HCT116 (cell line): ENCODE results near the gene LIMA1. TPM values are rescaled to one million over a fixed set of nuclear protein-coding genes. Genes with fewer than 3 reads are reported as not detected.

ENCODE experiments used
- ATAC-seq: fragments of 200-7000 bp; cut with Tn5 transposase; 2 replicates; pipeline ENCODE4 v1.9.1; 2020; ENCODE audit warnings: mild to moderate bottlenecking, moderate library complexity
- BruUV-seq: library from RNA; stranded (reverse); fragments of 400-500 nt; replicated peaks from 2 replicates; lab custom pipeline; 2021; lab: Mats Ljungman, UMichigan
- CTCF ChIA-PET: fragments of 300-600 bp; sonication (Branson Sonifier 250); formaldehyde crosslinking; loops from one replicate; lab custom pipeline; 2021; ENCODE audit warnings: antibody characterized with exemption; lab: Charles Lee
- POLR2A ChIA-PET: fragments of 300-600, 350-600 bp; sonication (Branson Sonifier 250); formaldehyde crosslinking; loops from one replicate; lab custom pipeline; 2021; ENCODE audit warnings: antibody characterized with exemption; lab: Charles Lee
- RAD21 ChIA-PET, 2 experiments: fragments of 300-600 bp; sonication (Branson Sonifier 250); formaldehyde crosslinking; loops; one replicate each; lab custom pipeline; 2023; ENCODE audit warnings: low total read pairs in 2 of 2; ENCODE audit not compliant: uncharacterized antibody in 2 of 2, unreplicated experiment in 2 of 2, low non-redundant PET in 1 of 2; lab: Charles Lee
- DNase-seq: peaks from one replicate; pipeline ENCODE4 v3.0.0-alpha.2; 2010; ENCODE audit warnings: low read depth, low spot score
- H2AFZ ChIP-seq: fragments of 200-600 bp; shearing (Covaris generic), sonication (generic); 2 replicates; pipeline ENCODE4 v1.6.1; 2017; ENCODE audit warnings: low read depth, mixed run types, mixed read lengths, antibody characterized with exemption, low read length; ENCODE audit not compliant: poor library complexity, severe bottlenecking
- H3K27ac ChIP-seq: 2 replicates; pipeline ENCODE4 v1.5.1; 2012; ENCODE audit warnings: low read depth, low read length
- H3K27me3 ChIP-seq: fragments of 200-600 bp; sonication (generic); 2 replicates; pipeline ENCODE4 v1.6.1; 2016; ENCODE audit warnings: mixed run types, low read length, mixed read lengths; ENCODE audit not compliant: insufficient read depth
- H3K36me3 ChIP-seq, 2 experiments: fragments of 200-500 bp in 1 of 2; fragments of 200-600 bp in 1 of 2; sonication (Bioruptor generic) in 1 of 2; sonication (generic) in 1 of 2; 2 replicates each; pipeline versions ENCODE4 v1.5.1 to v1.6.1; 2014 to 2016; ENCODE audit warnings: low read length in 2 of 2, inconsistent platforms in 1 of 2, mixed read lengths in 1 of 2, mixed run types in 1 of 2; ENCODE audit not compliant: insufficient read depth in 2 of 2, control insufficient read depth in 1 of 2
- H3K4me1 ChIP-seq, 2 experiments: fragments of 200-600 bp in 1 of 2; sonication (generic) in 1 of 2; 2 replicates each; pipeline versions ENCODE4 v1.5.1 to v1.6.1; 2012 to 2017; ENCODE audit warnings: low read length in 2 of 2, inconsistent platforms in 1 of 2, mild to moderate bottlenecking in 1 of 2, mixed read lengths in 1 of 2, mixed run types in 1 of 2, moderate library complexity in 1 of 2; ENCODE audit not compliant: insufficient read depth in 2 of 2, control insufficient read depth in 1 of 2
- H3K4me2 ChIP-seq: fragments of 200-600 bp; sonication (generic); 2 replicates; pipeline ENCODE4 v1.6.1; 2017; ENCODE audit warnings: mixed run types, low read length, mixed read lengths
- H3K4me3 ChIP-seq, 2 experiments: fragments of 200-600 bp in 1 of 2; sonication (generic) in 1 of 2; replicated peaks in 1 of 2; 2 replicates each; pipeline ENCODE4 v1.5.1; 2011 to 2016; ENCODE audit warnings: low read length in 2 of 2, control low read depth in 1 of 2, low read depth in 1 of 2, mild to moderate bottlenecking in 1 of 2, mixed read lengths in 1 of 2, mixed run types in 1 of 2
- H3K79me2 ChIP-seq: fragments of 200-600 bp; sonication (generic); 2 replicates; pipeline ENCODE4 v1.6.1; 2017; ENCODE audit warnings: mild to moderate bottlenecking, mixed run types, low read length, moderate library complexity, mixed read lengths; ENCODE audit not compliant: insufficient read depth
- H3K9ac ChIP-seq: fragments of 200-600 bp; sonication (generic); 2 replicates; pipeline ENCODE4 v1.6.1; 2016; ENCODE audit warnings: low read length, mixed read lengths
- H3K9me2 ChIP-seq: fragments of 200-600 bp; sonication (generic), shearing (Covaris generic); 2 replicates; pipeline ENCODE4 v1.6.1; 2017; ENCODE audit warnings: mixed run types, mild to moderate bottlenecking, moderate library complexity; ENCODE audit not compliant: insufficient read depth
- H3K9me3 ChIP-seq, 2 experiments: fragments of 200-500 bp in 1 of 2; fragments of 200-600 bp in 1 of 2; sonication (Bioruptor generic) in 1 of 2; sonication (generic) in 1 of 2; 2 replicates each; pipeline ENCODE4 v1.6.1; 2014 to 2017; ENCODE audit warnings: low read length in 2 of 2, mixed read lengths in 2 of 2, inconsistent platforms in 1 of 2, low read depth in 1 of 2, mild to moderate bottlenecking in 1 of 2, mixed run types in 1 of 2, moderate library complexity in 1 of 2; ENCODE audit not compliant: control insufficient read depth in 1 of 2, insufficient read depth in 1 of 2
- H4K20me1 ChIP-seq: fragments of 200-600 bp; sonication (generic), shearing (Covaris generic); 2 replicates; pipeline ENCODE4 v1.6.1; 2017; ENCODE audit warnings: mixed run types, mild to moderate bottlenecking, moderate library complexity; ENCODE audit not compliant: insufficient read depth
- CBX3 ChIP-seq: IDR thresholded peaks from 2 replicates; pipeline ENCODE4 v1.6.1; 2012; ENCODE audit warnings: low read depth
- CEBPB ChIP-seq: IDR thresholded peaks from 2 replicates; pipeline ENCODE4 v1.6.1; 2012; ENCODE audit warnings: low read depth
- EGR1 ChIP-seq: IDR thresholded peaks from 2 replicates; pipeline ENCODE4 v1.6.1; 2012; ENCODE audit warnings: low read depth
- ELF1 ChIP-seq: IDR thresholded peaks from 2 replicates; pipeline ENCODE4 v1.6.1; 2012; ENCODE audit warnings: low read depth, borderline replicate concordance
- EZH2 ChIP-seq: fragments of 200-600 bp; sonication (generic); IDR thresholded peaks from 2 replicates; pipeline ENCODE4 v1.6.1; 2017; ENCODE audit warnings: antibody characterized with exemption, mixed run types
- EZH2phosphoT487 ChIP-seq: fragments of 200-600 bp; IDR thresholded peaks from 2 replicates; pipeline ENCODE4 v1.6.1; 2018; ENCODE audit warnings: antibody characterized with exemption, borderline replicate concordance
- JUND ChIP-seq: IDR thresholded peaks from 2 replicates; pipeline ENCODE4 v1.6.1; 2012
- POLR2A ChIP-seq: IDR thresholded peaks from 2 replicates; pipeline ENCODE4 v1.7.0; 2011; ENCODE audit warnings: borderline replicate concordance; ENCODE audit not compliant: insufficient read depth, insufficient read length; ENCODE audit errors: extremely low read depth
- RAD21 ChIP-seq: IDR thresholded peaks from 2 replicates; pipeline ENCODE4 v1.6.1; 2012; ENCODE audit warnings: low read depth, mild to moderate bottlenecking
- SIN3A ChIP-seq: IDR thresholded peaks from 2 replicates; pipeline ENCODE4 v1.6.1; 2012; ENCODE audit warnings: low read depth
- SP1 ChIP-seq: IDR thresholded peaks from 2 replicates; pipeline ENCODE4 v1.6.1; 2012; ENCODE audit warnings: low read depth
- TCF7L2 ChIP-seq: IDR thresholded peaks from 2 replicates; pipeline ENCODE4 v1.7.0; 2011; ENCODE audit warnings: borderline replicate concordance, inconsistent platforms; ENCODE audit not compliant: insufficient read depth, insufficient read length; ENCODE audit errors: extremely low read depth
- YY1 ChIP-seq: IDR thresholded peaks from 2 replicates; pipeline ENCODE4 v1.6.1; 2011; ENCODE audit warnings: low read length, low read depth, moderate library complexity, mild to moderate bottlenecking; ENCODE audit not compliant: insufficient replicate concordance; ENCODE audit errors: extremely low read depth
- ZFX ChIP-seq: fragments of 450-650 bp; IDR thresholded peaks from 2 replicates; pipeline ENCODE4 v1.6.1; 2017
- ZNF274 ChIP-seq: fragments of 200-500 bp; sonication (Bioruptor generic); IDR thresholded peaks from 2 replicates; pipeline ENCODE4 v1.6.1; 2014; ENCODE audit warnings: mild to moderate bottlenecking, low read depth, low read length, inconsistent platforms
- intact Hi-C: fragments of 100-400 bp; cut with micrococcal nuclease; formaldehyde crosslinking; loops from 2 replicates; pipeline ENCODE4 v1.10.0; 2022
- total RNA-seq: library from RNA; stranded (reverse); gene quantifications from one replicate; pipeline ENCODE4 v1.2.1, GENCODE V29; 2021; ENCODE audit not compliant: unreplicated experiment
- TF ChIP-seq, protein P1 (sequence below): IDR thresholded peaks from 2 replicates; pipeline ENCODE4 v1.6.1; 2012
- TF ChIP-seq, protein P2 (sequence below), 3 experiments: fragments of 200-600 bp in 1 of 3; sonication (generic) in 1 of 3; IDR thresholded peaks in 2 of 3; conservative IDR thresholded peaks in 1 of 3; 2 replicates each; pipeline ENCODE4 v1.5.1; 2012 to 2017; ENCODE audit warnings: low read depth in 2 of 3, low read length in 2 of 3, antibody characterized with exemption in 1 of 3, borderline replicate concordance in 1 of 3, control low read depth in 1 of 3, mild to moderate bottlenecking in 1 of 3, mixed read lengths in 1 of 3, mixed run types in 1 of 3, moderate library complexity in 1 of 3; ENCODE audit not compliant: insufficient read depth in 1 of 3
- TF ChIP-seq, protein P3 (sequence below): IDR thresholded peaks from 2 replicates; pipeline ENCODE4 v1.6.1; 2011; ENCODE audit warnings: mild to moderate bottlenecking, low read length, moderate library complexity; ENCODE audit not compliant: insufficient replicate concordance; ENCODE audit errors: extremely low read depth
- TF ChIP-seq, protein P4 (sequence below): IDR thresholded peaks from 2 replicates; pipeline ENCODE4 v1.6.1; 2012; ENCODE audit warnings: low read depth

The LIMA1 gene
- total RNA-seq, 1 experiment from 2014 or later = 79.6 TPM

DNA sequence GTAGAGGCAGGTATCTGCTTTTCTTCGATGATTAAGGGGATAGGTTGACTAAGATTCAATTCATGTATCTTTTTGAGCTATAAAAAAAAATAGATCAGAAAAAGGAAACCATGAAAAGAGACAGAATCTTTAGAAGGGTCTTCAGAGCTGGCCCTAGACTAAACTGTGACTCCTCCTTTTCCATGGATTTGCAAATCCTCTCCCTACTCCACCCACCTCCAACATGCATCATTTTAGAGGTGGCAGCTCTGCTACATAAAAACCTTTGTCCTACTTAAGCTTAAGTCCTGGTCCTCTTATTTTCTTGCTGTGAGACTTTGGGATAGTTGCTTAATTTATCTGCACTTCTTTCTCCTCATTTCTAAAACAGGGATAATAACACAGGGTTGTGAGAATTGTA is 48.4 kb upstream of the LIMA1 start:
- no peak for DNase-seq
- Histone ChIP-seq H3K27me3 (no peaks in the 10 kb centered on the region), H3K4me1 (peaks cover 19 to 28% of the 10 kb centered on the region in 2 experiments), H3K9me3 (no peaks in the 10 kb centered on the region), H3K9me2 (no peaks in the 10 kb centered on the region), H3K4me2 (peak overlapping the region; percentile 65), H4K20me1 (no peaks in the 10 kb centered on the region), H3K79me2 (no peaks in the 10 kb centered on the region), H3K36me3 (no peaks in the 10 kb centered on the region), H3K27ac (no peak overlapping the region), H3K9ac (no peak overlapping the region), H3K4me3 (no peak overlapping the region), H2AFZ (peak overlapping the region; percentile 21)
- ChIA-PET POLR2A (no interaction called here), RAD21 (interaction anchor here in 1 of 2 experiments (0.6 kb wide), 1 partner anchor 128 kb away, joined by 3 read pairs; no protein-coding TSS in a partner anchor), CTCF (no interaction called here)
- TF ChIP-seq JUND (no peak), EGR1 (no peak), POLR2A (no peak), ZNF274 (no peak), ZFX (no peak), TCF7L2 (no peak), YY1 (no peak), RAD21 (no peak), SP1 (no peak), ELF1 (no peak), CBX3 (no peak), EZH2 (no peak), SIN3A (no peak), EZH2phosphoT487 (no peak), CEBPB (no peak)
- TF ChIP-seq, protein P1, sequence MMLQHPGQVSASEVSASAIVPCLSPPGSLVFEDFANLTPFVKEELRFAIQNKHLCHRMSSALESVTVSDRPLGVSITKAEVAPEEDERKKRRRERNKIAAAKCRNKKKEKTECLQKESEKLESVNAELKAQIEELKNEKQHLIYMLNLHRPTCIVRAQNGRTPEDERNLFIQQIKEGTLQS = no peak
- TF ChIP-seq, protein P2, sequence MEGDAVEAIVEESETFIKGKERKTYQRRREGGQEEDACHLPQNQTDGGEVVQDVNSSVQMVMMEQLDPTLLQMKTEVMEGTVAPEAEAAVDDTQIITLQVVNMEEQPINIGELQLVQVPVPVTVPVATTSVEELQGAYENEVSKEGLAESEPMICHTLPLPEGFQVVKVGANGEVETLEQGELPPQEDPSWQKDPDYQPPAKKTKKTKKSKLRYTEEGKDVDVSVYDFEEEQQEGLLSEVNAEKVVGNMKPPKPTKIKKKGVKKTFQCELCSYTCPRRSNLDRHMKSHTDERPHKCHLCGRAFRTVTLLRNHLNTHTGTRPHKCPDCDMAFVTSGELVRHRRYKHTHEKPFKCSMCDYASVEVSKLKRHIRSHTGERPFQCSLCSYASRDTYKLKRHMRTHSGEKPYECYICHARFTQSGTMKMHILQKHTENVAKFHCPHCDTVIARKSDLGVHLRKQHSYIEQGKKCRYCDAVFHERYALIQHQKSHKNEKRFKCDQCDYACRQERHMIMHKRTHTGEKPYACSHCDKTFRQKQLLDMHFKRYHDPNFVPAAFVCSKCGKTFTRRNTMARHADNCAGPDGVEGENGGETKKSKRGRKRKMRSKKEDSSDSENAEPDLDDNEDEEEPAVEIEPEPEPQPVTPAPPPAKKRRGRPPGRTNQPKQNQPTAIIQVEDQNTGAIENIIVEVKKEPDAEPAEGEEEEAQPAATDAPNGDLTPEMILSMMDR (IDR thresholded peaks at IDR 0.05 in 2 of 3, conservative IDR thresholded peaks at IDR 0.05 in 1 of 3; ENCODE audit: borderline replicate concordance in 1 of 3, insufficient read depth in 1 of 3, low read depth in 2 of 3, low read length in 2 of 3) = no peak
- TF ChIP-seq, protein P3, sequence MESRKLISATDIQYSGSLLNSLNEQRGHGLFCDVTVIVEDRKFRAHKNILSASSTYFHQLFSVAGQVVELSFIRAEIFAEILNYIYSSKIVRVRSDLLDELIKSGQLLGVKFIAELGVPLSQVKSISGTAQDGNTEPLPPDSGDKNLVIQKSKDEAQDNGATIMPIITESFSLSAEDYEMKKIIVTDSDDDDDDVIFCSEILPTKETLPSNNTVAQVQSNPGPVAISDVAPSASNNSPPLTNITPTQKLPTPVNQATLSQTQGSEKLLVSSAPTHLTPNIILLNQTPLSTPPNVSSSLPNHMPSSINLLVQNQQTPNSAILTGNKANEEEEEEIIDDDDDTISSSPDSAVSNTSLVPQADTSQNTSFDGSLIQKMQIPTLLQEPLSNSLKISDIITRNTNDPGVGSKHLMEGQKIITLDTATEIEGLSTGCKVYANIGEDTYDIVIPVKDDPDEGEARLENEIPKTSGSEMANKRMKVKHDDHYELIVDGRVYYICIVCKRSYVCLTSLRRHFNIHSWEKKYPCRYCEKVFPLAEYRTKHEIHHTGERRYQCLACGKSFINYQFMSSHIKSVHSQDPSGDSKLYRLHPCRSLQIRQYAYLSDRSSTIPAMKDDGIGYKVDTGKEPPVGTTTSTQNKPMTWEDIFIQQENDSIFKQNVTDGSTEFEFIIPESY = no peak
- TF ChIP-seq, protein P4, sequence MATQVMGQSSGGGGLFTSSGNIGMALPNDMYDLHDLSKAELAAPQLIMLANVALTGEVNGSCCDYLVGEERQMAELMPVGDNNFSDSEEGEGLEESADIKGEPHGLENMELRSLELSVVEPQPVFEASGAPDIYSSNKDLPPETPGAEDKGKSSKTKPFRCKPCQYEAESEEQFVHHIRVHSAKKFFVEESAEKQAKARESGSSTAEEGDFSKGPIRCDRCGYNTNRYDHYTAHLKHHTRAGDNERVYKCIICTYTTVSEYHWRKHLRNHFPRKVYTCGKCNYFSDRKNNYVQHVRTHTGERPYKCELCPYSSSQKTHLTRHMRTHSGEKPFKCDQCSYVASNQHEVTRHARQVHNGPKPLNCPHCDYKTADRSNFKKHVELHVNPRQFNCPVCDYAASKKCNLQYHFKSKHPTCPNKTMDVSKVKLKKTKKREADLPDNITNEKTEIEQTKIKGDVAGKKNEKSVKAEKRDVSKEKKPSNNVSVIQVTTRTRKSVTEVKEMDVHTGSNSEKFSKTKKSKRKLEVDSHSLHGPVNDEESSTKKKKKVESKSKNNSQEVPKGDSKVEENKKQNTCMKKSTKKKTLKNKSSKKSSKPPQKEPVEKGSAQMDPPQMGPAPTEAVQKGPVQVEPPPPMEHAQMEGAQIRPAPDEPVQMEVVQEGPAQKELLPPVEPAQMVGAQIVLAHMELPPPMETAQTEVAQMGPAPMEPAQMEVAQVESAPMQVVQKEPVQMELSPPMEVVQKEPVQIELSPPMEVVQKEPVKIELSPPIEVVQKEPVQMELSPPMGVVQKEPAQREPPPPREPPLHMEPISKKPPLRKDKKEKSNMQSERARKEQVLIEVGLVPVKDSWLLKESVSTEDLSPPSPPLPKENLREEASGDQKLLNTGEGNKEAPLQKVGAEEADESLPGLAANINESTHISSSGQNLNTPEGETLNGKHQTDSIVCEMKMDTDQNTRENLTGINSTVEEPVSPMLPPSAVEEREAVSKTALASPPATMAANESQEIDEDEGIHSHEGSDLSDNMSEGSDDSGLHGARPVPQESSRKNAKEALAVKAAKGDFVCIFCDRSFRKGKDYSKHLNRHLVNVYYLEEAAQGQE = no peak
- peak; percentile 58; the same call in 1 of the 2 replicates for ATAC-seq
- BruUV-seq = no TSS peak
- intact Hi-C loops = no loop called here
